H9 (cell line): ENCODE results near the gene RNU5B-1. TPM values are rescaled to one million over a fixed set of nuclear protein-coding genes. Genes with fewer than 3 reads are reported as not detected.
A peak's percentile ranks its signal among the peaks of the same experiment; 100 is the strongest.

Source experiments
- DNase-seq: peaks from one replicate; pipeline ENCODE4 v3.0.0-alpha.2; 2017
- H2AFZ ChIP-seq: one replicate; pipeline ENCODE4 v1.6.1; 2013; ENCODE audit warnings: mild to moderate bottlenecking, low read length, control low read depth, moderate library complexity
- H2AK5ac ChIP-seq: 2 replicates; pipeline ENCODE4 v1.6.1; 2013; ENCODE audit warnings: low read length, control low read depth, mixed read lengths; ENCODE audit not compliant: insufficient read length
- H2BK120ac ChIP-seq: one replicate; pipeline ENCODE4 v1.6.1; 2013; ENCODE audit warnings: low read depth, mild to moderate bottlenecking, low read length, control low read depth, inconsistent platforms; ENCODE audit not compliant: poor library complexity, severe bottlenecking
- H2BK12ac ChIP-seq: 2 replicates; pipeline ENCODE4 v1.6.1; 2013; ENCODE audit warnings: low read length, control low read depth, mixed read lengths, low read depth; ENCODE audit not compliant: insufficient read length
- H2BK15ac ChIP-seq: 2 replicates; pipeline ENCODE4 v1.6.1; 2013; ENCODE audit warnings: low read depth, low read length, control low read depth
- H2BK20ac ChIP-seq: one replicate; pipeline ENCODE4 v1.6.1; 2013; ENCODE audit warnings: low read depth, mild to moderate bottlenecking, low read length, control low read depth, inconsistent platforms; ENCODE audit not compliant: poor library complexity, severe bottlenecking
- H2BK5ac ChIP-seq: 2 replicates; pipeline ENCODE4 v1.6.1; 2013; ENCODE audit warnings: low read length, control low read depth, mixed read lengths; ENCODE audit not compliant: insufficient read length
- H3K14ac ChIP-seq: 2 replicates; pipeline ENCODE4 v1.6.1; 2013; ENCODE audit warnings: low read length, control low read depth; ENCODE audit not compliant: insufficient read depth
- H3K18ac ChIP-seq: 2 replicates; pipeline ENCODE4 v1.6.1; 2013; ENCODE audit warnings: low read depth, mild to moderate bottlenecking, mixed read lengths, low read length, control low read depth; ENCODE audit not compliant: insufficient read length
- H3K23ac ChIP-seq: 2 replicates; pipeline ENCODE4 v1.6.1; 2013; ENCODE audit warnings: low read length, control low read depth, mixed read lengths, low read depth; ENCODE audit not compliant: insufficient read length
- H3K23me2 ChIP-seq: 2 replicates; pipeline ENCODE4 v1.6.1; 2013; ENCODE audit warnings: low read depth, mild to moderate bottlenecking, mixed read lengths, low read length, control low read depth; ENCODE audit not compliant: insufficient read length, poor library complexity, severe bottlenecking
- H3K27ac ChIP-seq: 2 replicates; pipeline ENCODE4 v1.5.1; 2013; ENCODE audit warnings: low read length, control low read depth, mixed read lengths, low read depth; ENCODE audit not compliant: insufficient read length
- H3K27me3 ChIP-seq: 2 replicates; pipeline ENCODE4 v1.6.1; 2013; ENCODE audit warnings: low read length, control low read depth, inconsistent platforms; ENCODE audit not compliant: insufficient read depth
- H3K4ac ChIP-seq: 2 replicates; pipeline ENCODE4 v1.6.1; 2013; ENCODE audit warnings: low read depth, mild to moderate bottlenecking, control low read depth, inconsistent platforms, low read length, moderate library complexity
- H3K4me1 ChIP-seq: 2 replicates; pipeline ENCODE4 v1.6.1; 2013; ENCODE audit warnings: low read length, control low read depth, inconsistent platforms; ENCODE audit not compliant: insufficient read depth
- H3K4me2 ChIP-seq: 2 replicates; pipeline ENCODE4 v1.6.1; 2013; ENCODE audit warnings: low read length, control low read depth, mixed read lengths; ENCODE audit not compliant: insufficient read length, insufficient read depth
- H3K56ac ChIP-seq: 2 replicates; pipeline ENCODE4 v1.6.1; 2013; ENCODE audit warnings: low read depth, mild to moderate bottlenecking, mixed read lengths, low read length, control low read depth; ENCODE audit not compliant: insufficient read length
- H3K79me1 ChIP-seq: 2 replicates; pipeline ENCODE4 v1.6.1; 2013; ENCODE audit warnings: low read depth, mild to moderate bottlenecking, moderate library complexity, low read length, control low read depth, inconsistent platforms; ENCODE audit not compliant: insufficient read depth, poor library complexity, severe bottlenecking
- H3K79me2 ChIP-seq: 2 replicates; pipeline ENCODE4 v1.6.1; 2013; ENCODE audit warnings: low read length, control low read depth, inconsistent platforms; ENCODE audit not compliant: insufficient read depth
- H3K9ac ChIP-seq: 2 replicates; pipeline ENCODE4 v1.6.1; 2013; ENCODE audit warnings: low read length, control low read depth, mixed read lengths; ENCODE audit not compliant: insufficient read length; ENCODE audit errors: extremely low read depth
- H3K9me3 ChIP-seq: one replicate; pipeline ENCODE4 v1.6.1; 2013; ENCODE audit warnings: low read depth, low read length, inconsistent platforms; ENCODE audit not compliant: control insufficient read depth
- H3T11ph ChIP-seq: one replicate; pipeline ENCODE4 v1.6.1; 2013; ENCODE audit warnings: mild to moderate bottlenecking, low read length, control low read depth, inconsistent platforms
- H4K20me1 ChIP-seq: one replicate; pipeline ENCODE4 v1.6.1; 2013; ENCODE audit not compliant: control insufficient read depth, insufficient read length, insufficient read depth
- H4K5ac ChIP-seq: 2 replicates; pipeline ENCODE4 v1.6.1; 2013; ENCODE audit warnings: low read depth, mild to moderate bottlenecking, mixed read lengths, low read length, control low read depth; ENCODE audit not compliant: insufficient read length
- H4K8ac ChIP-seq: replicated peaks from 2 replicates; pipeline ENCODE4 v1.6.1; 2013; ENCODE audit warnings: low read length, control low read depth, mixed read lengths, low read depth; ENCODE audit not compliant: insufficient read length
- H4K91ac ChIP-seq: 2 replicates; pipeline ENCODE4 v1.6.1; 2013; ENCODE audit warnings: low read depth, mild to moderate bottlenecking, moderate library complexity, mixed read lengths, low read length, control low read depth; ENCODE audit not compliant: insufficient read length
- H3K27ac Mint-ChIP-seq, 3 experiments: 2 replicates in 2 of 3; 3 replicates in 1 of 3; pipeline ENCODE4 v1.8.0; 2020 to 2021; ENCODE audit warnings: mixed read lengths in 3 of 3, mild to moderate bottlenecking in 1 of 3, moderate library complexity in 1 of 3
- H3K27me3 Mint-ChIP-seq: 2 replicates; pipeline ENCODE4 v1.8.0; 2021; ENCODE audit warnings: low read depth, mild to moderate bottlenecking, moderate library complexity, mixed read lengths
- H3K36me3 Mint-ChIP-seq, 3 experiments: 2 replicates in 2 of 3; 3 replicates in 1 of 3; pipeline ENCODE4 v1.8.0; 2020 to 2021; ENCODE audit warnings: low read depth in 3 of 3, mixed read lengths in 3 of 3; ENCODE audit not compliant: insufficient read depth in 1 of 3
- H3K4me1 Mint-ChIP-seq, 2 experiments: 2 replicates each; pipeline ENCODE4 v1.8.0; 2020; ENCODE audit warnings: mixed read lengths in 2 of 2
- H3K4me3 Mint-ChIP-seq, 2 experiments: 2 replicates in 1 of 2; 3 replicates in 1 of 2; pipeline ENCODE4 v1.8.0; 2020 to 2021; ENCODE audit warnings: mild to moderate bottlenecking in 2 of 2, mixed read lengths in 2 of 2, moderate library complexity in 1 of 2
- H3K9me3 Mint-ChIP-seq, 2 experiments: 2 replicates in 1 of 2; 3 replicates in 1 of 2; pipeline ENCODE4 v1.8.0; 2020; ENCODE audit warnings: mild to moderate bottlenecking in 2 of 2, mixed read lengths in 2 of 2, moderate library complexity in 1 of 2
- CTCF ChIP-seq: fragments of 200-600 bp; sonication (generic); conservative IDR thresholded peaks from 3 replicates; pipeline ENCODE4 v1.8.0; 2021; ENCODE audit warnings: antibody characterized with exemption, mild to moderate bottlenecking
- WGBS: extraction: QIAGEN DNeasy Blood & Tissue Kit; methylation state at CpG from one replicate; pipeline ENCODE4 v1.1.7; 2013; ENCODE audit warnings: missing lambda C conversion rate, low lambda C conversion rate, mixed read lengths; ENCODE audit not compliant: insufficient read length; ENCODE audit errors: extremely low coverage; 5-methylcytosine and 5-hydroxymethylcytosine counted together
- total RNA-seq: library from RNA; stranded (reverse); gene quantifications from 2 replicates; pipeline ENCODE4 v1.2.1, GENCODE V29; 2021

The RNU5B-1 gene
- total RNA-seq, 1 experiment from 2014 or later: not detected

- H3K27ac ChIP-seq: no peak overlapping the region
- TF ChIP-seq CTCF: no peak
- H3K4me1 ChIP-seq: peaks cover 13% of the 10 kb centered on the region; the same call in 1 of the 2 replicates
- H2AK5ac ChIP-seq: no peak overlapping the region
- H3K23ac ChIP-seq: no peak overlapping the region
- H3K4ac ChIP-seq: no peak overlapping the region
- no peak overlapping the region for H3T11ph ChIP-seq
- WGBS: no CpG with 5 or more reads among the region's 7 CpGs
- no peaks in the 10 kb centered on the region for H4K20me1 ChIP-seq
- no peak overlapping the region for H4K5ac ChIP-seq
- H2BK15ac ChIP-seq: no peak overlapping the region
- Mint-ChIP-seq H3K9me3 (no peaks in the 10 kb centered on the region), H3K27me3 (no peaks in the 10 kb centered on the region), H3K4me1 (peaks cover 56 to 59% of the 10 kb centered on the region in 2 experiments), H3K4me3 (0 out of 5 replicates have a peak overlapping the region, but pooled peaks of 1 of the 2 experiments have one; percentile 12), H3K36me3 (peaks cover 0 to 2% (median 0%) of the 10 kb centered on the region in 3 experiments; a peak in 2 of 7 replicates), H3K27ac (peak overlapping the region in 2 of 3 experiments; percentile 1 to 32; a peak in 2 of 7 replicates)
- no peak overlapping the region for H2AFZ ChIP-seq
- H3K79me2 ChIP-seq: no peaks in the 10 kb centered on the region; the same call in 1 of the 2 replicates
- no peaks in the 10 kb centered on the region for H3K79me1 ChIP-seq
- H2BK120ac ChIP-seq: no peak overlapping the region
- no peaks in the 10 kb centered on the region for H3K27me3 ChIP-seq
- no peak overlapping the region for H4K8ac ChIP-seq
- no peak overlapping the region for H3K4me2 ChIP-seq
- no peak overlapping the region for H3K14ac ChIP-seq
- no peak overlapping the region for H4K91ac ChIP-seq
- H3K9me3 ChIP-seq: no peaks in the 10 kb centered on the region
- no peak overlapping the region for H3K56ac ChIP-seq
- DNase-seq: no peak
- H3K9ac ChIP-seq: no peak overlapping the region
- no peak overlapping the region for H2BK5ac ChIP-seq
- no peak overlapping the region for H3K18ac ChIP-seq
- H2BK20ac ChIP-seq: no peak overlapping the region
- H3K23me2 ChIP-seq: no peaks in the 10 kb centered on the region
- no peak overlapping the region for H2BK12ac ChIP-seq
Observed at GRCh38 chr15:65339920-65340319, 35.4 kb downstream of the RNU5B-1 start.
